BJ (cell line): ENCODE results near the gene L3MBTL4. TPM values are rescaled to one million over a fixed set of nuclear protein-coding genes. Genes with fewer than 3 reads are reported as not detected.

Source experiments
- CTCF ChIA-PET: fragments of 350-600 bp; formaldehyde crosslinking; extraction: SDS; loops from one replicate; lab custom pipeline; 2021; ENCODE audit warnings: antibody characterized with exemption, inconsistent platforms; lab: Yijun Ruan, JAX
- POLR2A ChIA-PET: fragments of 300-600 bp; sonication (Branson Sonifier 250); formaldehyde crosslinking; extraction: SDS; loops from one replicate; lab custom pipeline; 2021; ENCODE audit warnings: antibody characterized with exemption; lab: Charles Lee
- DNase-seq: peaks from one replicate; pipeline ENCODE4 v3.0.0-alpha.2; 2011; ENCODE audit warnings: low read depth
- H3K27me3 ChIP-seq: 2 replicates; pipeline ENCODE4 v1.6.0; 2011; ENCODE audit warnings: low read length; ENCODE audit not compliant: control insufficient read depth, insufficient read depth
- H3K36me3 ChIP-seq: 2 replicates; pipeline ENCODE4 v1.5.1; 2011; ENCODE audit warnings: low read length; ENCODE audit not compliant: control insufficient read depth, insufficient read depth
- H3K4me3 ChIP-seq: 2 replicates; pipeline ENCODE4 v1.5.1; 2011; ENCODE audit warnings: low read depth, mild to moderate bottlenecking, control low read depth, low read length
- polyA plus RNA-seq: library from polyadenylated mRNA; depleted of rRNA; stranded (reverse); fragments of >200 nt; gene quantifications from 2 replicates; pipeline ENCODE4 v1.2.3, GENCODE V29; 2011
- TF ChIP-seq, protein P1 (sequence below): IDR thresholded peaks from 2 replicates; pipeline ENCODE4 v1.5.1; 2011; ENCODE audit warnings: low read depth, mild to moderate bottlenecking, control low read depth, inconsistent platforms, low read length, moderate library complexity; ENCODE audit not compliant: insufficient read depth

Gene L3MBTL4
- polyA plus RNA-seq, 1 experiment: not detected

DNA sequence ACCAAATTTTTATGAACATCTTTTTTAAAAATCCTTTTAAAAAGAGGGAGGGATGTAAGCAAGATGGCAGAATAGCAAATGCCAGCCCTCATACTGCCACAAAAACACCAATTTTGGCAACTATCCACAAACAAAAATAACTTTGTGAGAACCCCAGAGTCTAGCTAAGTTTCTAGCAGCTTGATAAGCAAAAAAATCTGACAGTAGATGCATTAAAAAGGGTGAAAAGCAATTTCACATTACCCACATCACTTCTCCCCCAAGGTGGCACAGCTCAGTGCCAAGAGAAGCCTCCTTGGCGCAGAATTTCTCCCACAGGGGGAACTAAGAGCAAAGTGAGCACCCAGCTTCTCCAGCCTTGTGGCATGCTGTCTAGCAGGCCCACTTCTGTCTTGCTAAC is 74.6 kb downstream of the L3MBTL4 start:
- POLR2A ChIA-PET: no interaction called here
- no peak for DNase-seq
- no peak overlapping the region for H3K4me3 ChIP-seq
- no peaks in the 10 kb centered on the region for H3K27me3 ChIP-seq
- TF ChIP-seq, protein P1, sequence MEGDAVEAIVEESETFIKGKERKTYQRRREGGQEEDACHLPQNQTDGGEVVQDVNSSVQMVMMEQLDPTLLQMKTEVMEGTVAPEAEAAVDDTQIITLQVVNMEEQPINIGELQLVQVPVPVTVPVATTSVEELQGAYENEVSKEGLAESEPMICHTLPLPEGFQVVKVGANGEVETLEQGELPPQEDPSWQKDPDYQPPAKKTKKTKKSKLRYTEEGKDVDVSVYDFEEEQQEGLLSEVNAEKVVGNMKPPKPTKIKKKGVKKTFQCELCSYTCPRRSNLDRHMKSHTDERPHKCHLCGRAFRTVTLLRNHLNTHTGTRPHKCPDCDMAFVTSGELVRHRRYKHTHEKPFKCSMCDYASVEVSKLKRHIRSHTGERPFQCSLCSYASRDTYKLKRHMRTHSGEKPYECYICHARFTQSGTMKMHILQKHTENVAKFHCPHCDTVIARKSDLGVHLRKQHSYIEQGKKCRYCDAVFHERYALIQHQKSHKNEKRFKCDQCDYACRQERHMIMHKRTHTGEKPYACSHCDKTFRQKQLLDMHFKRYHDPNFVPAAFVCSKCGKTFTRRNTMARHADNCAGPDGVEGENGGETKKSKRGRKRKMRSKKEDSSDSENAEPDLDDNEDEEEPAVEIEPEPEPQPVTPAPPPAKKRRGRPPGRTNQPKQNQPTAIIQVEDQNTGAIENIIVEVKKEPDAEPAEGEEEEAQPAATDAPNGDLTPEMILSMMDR: no peak
- CTCF ChIA-PET: no interaction called here
- H3K36me3 ChIP-seq: no peaks in the 10 kb centered on the region

DNA sequence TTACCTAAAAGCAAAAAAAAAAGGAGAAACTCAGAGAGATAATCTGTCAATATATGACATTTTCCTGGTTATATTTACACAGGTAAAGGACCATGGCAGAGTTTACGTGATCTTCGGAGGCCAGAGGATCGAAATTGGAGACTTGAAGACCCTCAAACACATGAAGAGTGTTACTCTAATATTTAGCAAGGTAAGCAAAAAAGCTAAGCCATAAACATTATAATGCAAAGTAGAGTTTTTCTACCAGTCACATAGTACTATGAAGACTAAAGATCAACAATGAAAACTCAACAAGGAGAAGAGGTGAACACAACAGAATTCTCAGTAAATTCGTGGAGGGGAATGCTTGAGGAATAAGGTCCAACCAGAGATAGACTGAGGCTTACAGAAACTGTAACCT is 78.5 kb downstream of the L3MBTL4 start:
- TF ChIP-seq, protein P1: no peak
- H3K36me3 ChIP-seq: no peaks in the 10 kb centered on the region
- no peak overlapping the region for H3K4me3 ChIP-seq
- H3K27me3 ChIP-seq: no peaks in the 10 kb centered on the region
- POLR2A ChIA-PET: no interaction called here
- CTCF ChIA-PET: no interaction called here
- no peak for DNase-seq

DNA sequence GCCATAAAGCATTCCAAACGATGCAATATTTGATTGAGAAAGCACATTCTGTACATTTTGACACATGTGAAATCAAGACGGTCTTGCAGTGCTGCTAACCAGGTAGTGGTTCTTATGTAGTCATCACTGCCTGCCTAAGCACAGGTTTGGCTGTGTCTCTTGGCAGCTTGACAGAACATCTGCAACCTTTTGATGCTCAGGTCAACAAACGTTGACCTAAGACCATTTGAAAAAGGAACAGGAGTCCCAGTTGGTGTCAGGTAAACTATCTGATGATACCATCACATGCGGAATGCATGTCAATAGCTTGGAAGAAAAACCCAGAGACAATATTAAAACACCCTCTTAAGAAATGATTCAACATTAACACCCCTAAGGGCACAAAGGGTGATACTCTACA is 80.7 kb downstream of the L3MBTL4 start:
- H3K36me3 ChIP-seq: no peaks in the 10 kb centered on the region
- H3K27me3 ChIP-seq: no peaks in the 10 kb centered on the region
- H3K4me3 ChIP-seq: no peak overlapping the region
- TF ChIP-seq, protein P1: no peak
- CTCF ChIA-PET: interaction anchor here (0.6 kb wide), 1 partner anchor 815 kb away, joined by 3 read pairs; no protein-coding TSS in a partner anchor
- POLR2A ChIA-PET: no interaction called here
- no peak for DNase-seq

DNA sequence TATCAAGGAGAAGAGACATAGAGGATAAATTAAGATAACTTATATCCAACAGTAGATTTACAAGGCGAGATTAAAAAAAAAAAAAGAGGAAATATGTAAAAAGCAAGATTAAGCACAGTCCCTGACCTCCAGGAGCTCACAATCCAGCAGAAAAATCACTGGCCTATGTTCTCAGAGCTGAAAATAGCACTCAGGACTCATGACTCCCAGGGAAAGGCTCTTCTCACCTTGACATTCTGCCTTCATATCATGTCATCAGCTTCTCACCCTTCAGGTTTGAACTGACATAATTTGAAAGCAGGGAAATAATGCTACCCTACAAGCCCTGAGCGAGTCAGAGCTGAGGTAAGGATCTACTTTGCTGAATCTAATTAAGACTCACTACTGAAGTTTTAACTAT is 82.8 kb downstream of the L3MBTL4 start:
- no peaks in the 10 kb centered on the region for H3K27me3 ChIP-seq
- ChIA-PET POLR2A (no interaction called here), CTCF (no interaction called here)
- H3K4me3 ChIP-seq: no peak overlapping the region
- TF ChIP-seq, protein P1: no peak
- DNase-seq: no peak
- no peaks in the 10 kb centered on the region for H3K36me3 ChIP-seq

DNA sequence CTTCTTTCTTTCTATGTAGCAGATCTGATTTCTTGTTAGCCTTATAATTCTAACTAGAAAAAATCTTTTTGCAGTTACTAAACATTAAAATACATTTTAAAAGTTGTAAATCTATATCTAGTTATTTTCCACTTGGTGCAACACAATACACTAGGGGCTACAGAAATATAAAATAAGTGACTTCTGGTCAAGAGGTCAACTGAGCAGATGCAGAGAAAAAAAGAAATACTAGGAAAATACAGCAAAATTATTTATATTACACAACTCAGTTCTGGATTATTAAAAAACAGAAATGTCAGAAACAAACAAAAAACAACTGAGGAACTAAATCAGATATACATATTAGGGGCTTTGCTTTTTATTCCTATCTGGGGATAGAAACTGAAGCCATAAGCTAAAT is 83.9 kb downstream of the L3MBTL4 start:
- POLR2A ChIA-PET: no interaction called here
- no peak for DNase-seq
- CTCF ChIA-PET: no interaction called here
- Histone ChIP-seq H3K36me3 (no peaks in the 10 kb centered on the region), H3K4me3 (no peak overlapping the region), H3K27me3 (no peaks in the 10 kb centered on the region)
- TF ChIP-seq, protein P1: no peak
